Caki2 (cell line): Measurements from ENCODE around the gene CDH4. TPM values are rescaled to one million over a fixed set of nuclear protein-coding genes. Genes with fewer than 3 reads are reported as not detected.

Source experiments
- DNase-seq: peaks from one replicate; pipeline ENCODE4 v3.0.0-alpha.2; 2015; ENCODE audit warnings: low read depth
- in situ Hi-C: cut with HindIII; loops from 2 replicates; pipeline ENCODE4 v1.10.0; 2016; ENCODE audit warnings: low sequenced_read_pairs, low pct_unique_long_range_greater_than_20kb, mixed read lengths
- total RNA-seq: library from RNA; depleted of rRNA; stranded (reverse); fragments of >200 nt; shearing (Covaris generic); gene quantifications from 2 replicates; pipeline ENCODE4 v1.2.3, GENCODE V29; 2014; ENCODE audit warnings: low replicate concordance

CDH4 gene
- total RNA-seq, 1 experiment from 2014 or later: 2.7 TPM

GRCh38 chr20:61341605-61342004 is 89.5 kb downstream of the CDH4 start:
- no peak for DNase-seq

DNA sequence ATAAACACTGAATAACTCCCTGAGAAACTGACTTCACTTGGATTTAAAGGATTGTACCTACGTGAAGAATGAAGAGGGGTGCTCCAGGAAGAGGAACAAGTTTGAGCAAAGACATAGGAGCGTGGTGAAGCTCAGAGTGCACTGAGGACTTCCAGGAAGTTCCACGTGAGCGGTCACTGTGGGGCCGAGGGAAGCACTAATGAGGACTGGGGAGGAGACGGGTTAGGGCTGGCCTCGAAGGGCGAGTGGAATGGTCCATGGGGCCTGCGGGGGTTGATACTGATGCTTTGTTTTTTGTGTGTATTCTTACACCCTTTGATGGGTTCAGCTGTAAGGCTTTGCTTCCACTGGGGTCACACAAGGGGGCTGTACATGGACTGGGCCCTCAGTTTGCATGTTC is 91.9 kb downstream of the CDH4 start:
- DNase-seq: no peak
- in situ Hi-C loops: no loop called here

More at GRCh38 chr20:61341605-61342004, 89.5 kb downstream of the CDH4 start:
- in situ Hi-C loops: no loop called here

- DNase-seq: no peak
- in situ Hi-C loops: no loop called here
Measured at GRCh38 chr20:61345656-61346055, 93.6 kb downstream of the CDH4 start.

GRCh38 chr20:61346996-61347395 is 94.9 kb downstream of the CDH4 start:
- no peak for DNase-seq
- in situ Hi-C loops: no loop called here

DNA sequence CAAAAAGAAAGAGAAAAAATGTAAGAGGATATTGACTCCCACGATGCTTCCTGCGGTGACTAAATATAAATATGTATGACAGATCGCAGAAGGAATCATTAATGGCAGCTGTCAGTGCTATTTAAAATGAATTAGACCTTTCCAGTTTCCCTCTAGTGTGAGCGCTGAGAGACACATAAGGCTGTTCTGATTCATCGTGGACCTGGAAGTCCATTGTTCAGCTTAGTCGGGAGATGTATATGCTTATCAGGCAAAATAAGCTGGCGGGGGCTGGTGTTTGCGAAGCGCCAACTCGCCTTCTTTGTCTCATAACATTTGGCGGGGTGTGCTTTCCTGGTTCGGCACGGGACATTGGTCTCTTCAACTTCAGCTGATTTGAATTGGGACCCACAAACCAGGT is 95.4 kb downstream of the CDH4 start:
- DNase-seq: no peak
- in situ Hi-C loops: no loop called here

DNA sequence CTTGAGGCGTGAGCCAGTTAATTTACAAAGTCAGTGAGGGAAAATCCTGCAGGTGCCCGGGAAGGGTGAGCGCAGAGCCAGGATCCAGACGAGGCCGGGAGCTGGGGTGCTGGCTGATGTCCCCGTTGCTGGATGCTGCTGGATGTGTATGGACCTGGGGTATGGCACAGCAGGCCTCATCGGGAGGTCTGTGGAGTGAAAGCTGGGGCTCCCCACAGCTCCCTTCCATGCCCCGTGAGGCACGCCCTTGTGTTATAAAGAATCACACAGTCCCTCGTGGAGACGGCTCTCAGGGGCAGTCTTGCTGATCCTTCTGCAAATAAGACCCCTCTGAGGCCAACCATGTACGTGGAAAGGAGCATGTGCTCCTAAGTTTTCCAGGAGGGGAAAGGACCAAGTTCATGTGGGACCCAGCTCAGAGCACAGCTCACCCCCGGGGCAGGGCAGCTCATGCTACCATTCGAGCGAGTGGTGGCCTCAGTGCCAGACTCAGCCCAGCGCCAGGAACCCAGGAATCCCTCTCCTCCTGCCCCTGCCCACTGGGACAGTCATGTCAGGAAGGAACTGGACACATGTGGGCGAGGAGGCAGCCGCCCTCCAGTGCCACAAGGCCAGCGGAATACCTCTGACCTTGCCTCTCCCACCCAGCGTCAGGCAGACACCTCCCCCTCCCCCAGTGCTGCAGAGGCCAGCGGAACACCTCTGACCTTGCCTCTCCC is 97.5 kb downstream of the CDH4 start:
- in situ Hi-C loops: no loop called here
- DNase-seq: no peak

DNA sequence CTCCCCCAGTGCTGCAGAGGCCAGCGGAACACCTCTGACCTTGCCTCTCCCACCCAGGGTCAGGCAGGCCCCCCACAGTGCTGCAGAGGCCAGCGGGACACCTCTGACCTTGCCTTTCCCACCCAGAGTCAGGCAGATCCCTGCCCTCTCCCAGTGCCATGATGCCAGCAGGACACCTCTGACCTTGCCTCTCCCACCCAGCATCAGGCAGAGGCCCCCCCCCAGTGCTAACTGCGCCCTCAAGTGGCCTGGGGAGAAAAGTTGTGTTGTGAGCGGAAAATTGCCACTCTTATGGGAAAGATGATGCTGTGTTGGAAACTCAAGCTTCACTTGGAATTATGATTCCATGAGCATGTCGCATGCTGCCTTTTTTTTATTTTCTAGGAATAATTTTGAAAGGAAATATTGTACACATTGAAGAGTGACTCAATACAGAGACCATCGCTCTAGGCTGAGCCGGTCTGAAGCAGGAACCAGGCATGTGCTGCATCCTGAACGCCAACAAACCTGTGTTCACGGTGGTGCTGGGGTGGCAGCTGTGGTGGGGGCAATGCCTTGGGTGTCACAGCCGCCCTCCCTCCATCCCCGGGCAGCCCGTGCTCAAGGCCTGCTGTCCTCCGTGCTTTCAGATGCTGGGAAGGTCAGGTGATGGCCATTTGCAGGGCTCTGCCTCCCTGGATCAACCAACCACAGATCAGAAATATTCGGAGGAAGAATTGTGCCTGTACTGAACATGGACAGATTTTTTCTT is 98.6 kb downstream of the CDH4 start:
- in situ Hi-C loops: no loop called here
- no peak for DNase-seq

DNA sequence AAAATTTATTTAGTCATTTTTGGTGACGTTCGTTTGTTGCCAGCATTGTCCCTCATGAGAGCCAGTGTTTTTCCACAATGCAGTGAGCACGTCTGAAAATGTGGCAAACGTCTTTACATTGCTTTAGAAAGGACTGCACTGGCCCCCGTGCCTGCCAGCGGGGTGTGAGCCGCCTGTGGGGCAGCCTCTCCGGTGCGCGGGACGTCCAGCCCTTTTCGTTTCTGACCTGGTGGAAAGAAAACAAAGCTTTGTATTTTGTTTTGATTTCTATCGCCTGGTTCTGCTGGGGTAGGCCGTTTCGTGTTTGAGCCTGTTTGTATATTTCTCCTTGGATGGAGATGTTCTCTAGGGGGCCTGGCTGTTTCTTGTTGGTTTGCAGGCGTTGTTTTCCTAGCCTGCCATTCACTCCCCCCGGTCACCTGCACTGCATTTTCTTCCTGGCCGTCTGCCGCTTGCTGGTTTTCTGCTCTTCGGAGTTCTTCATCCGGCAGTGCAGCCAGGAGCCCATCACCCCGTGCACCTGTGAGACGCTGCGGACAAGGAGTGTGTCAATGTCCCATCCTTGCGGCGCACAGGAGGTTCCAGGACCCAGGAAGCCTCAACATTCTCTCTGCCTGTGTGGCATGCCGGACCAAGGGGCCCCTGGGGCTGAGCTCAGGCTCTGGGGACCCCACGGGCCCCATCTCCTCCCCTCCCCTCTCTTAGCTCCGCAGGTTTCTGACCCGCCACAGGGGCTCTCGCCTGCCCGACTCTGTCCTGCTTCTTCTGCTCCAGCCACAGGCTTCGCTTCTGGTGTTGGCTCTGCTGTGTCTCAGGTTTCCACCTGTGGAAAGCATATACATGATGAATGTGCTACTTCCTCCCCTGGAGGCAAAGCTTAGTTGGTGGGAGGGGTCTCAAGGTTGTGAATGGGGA is 100.5 kb downstream of the CDH4 start:
- no peak for DNase-seq
- in situ Hi-C loops: no loop called here

DNA sequence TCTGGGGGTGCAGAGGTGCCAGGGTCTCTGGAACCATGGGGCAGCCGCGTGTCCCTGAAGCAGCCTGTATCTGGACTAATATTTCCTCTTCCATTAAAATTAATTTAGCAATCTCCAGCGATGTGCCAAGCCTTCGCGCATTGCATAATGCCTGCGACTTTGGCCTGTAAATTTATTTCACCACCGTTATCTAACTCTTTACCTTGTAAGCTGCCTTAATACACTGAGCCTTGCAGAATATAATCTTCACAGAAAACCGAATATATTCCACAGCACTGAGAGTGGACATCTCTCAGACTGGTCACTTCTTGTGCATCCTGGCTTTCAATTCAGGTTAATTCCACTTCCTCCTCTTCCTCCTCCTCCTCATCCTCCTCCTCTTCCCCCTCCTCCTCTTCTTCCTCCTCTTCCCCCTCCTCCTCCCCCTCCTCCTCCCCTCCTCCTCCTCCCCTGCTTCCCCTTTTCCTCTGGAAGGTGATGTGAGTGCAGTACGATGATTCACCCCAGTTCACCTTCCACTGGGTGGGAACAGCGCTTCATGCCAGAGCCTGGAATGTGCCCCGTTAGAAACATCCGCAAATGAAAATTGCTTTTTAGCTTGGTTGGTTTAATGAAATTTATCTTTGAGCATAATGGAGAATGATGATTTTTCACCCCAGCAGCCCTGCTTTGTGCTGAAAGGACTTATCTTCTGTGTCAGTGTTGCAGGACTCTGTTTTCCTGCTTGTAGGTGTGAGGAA is 101.4 kb downstream of the CDH4 start:
- in situ Hi-C loops: no loop called here
- DNase-seq: no peak

- in situ Hi-C loops: no loop called here
- DNase-seq: no peak
Measured at GRCh38 chr20:61354001-61354390, 101.9 kb downstream of the CDH4 start.

DNA sequence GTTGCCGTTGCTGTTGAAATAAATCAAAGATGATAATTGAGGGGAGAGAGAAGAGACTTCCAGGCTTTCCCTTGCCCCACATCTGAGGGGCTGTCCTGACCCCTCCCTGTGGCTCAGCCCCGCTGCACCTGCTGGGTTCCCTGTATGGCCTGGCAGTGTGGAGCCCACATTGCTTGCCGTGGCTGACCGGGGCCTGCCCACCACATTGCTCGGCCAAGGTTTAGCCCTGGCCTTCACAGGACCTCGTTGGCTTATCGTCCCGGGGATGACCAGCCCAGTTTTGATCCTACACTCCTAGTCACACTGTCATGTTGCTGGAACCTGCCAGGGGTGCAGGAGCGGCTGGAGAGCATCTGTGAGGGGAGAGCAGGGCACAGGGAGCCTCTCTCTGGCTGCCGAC is 102.4 kb downstream of the CDH4 start:
- in situ Hi-C loops: no loop called here
- no peak for DNase-seq

- DNase-seq: no peak
- in situ Hi-C loops: no loop called here
Measured at GRCh38 chr20:61354901-61355495, 102.9 kb downstream of the CDH4 start.

DNA sequence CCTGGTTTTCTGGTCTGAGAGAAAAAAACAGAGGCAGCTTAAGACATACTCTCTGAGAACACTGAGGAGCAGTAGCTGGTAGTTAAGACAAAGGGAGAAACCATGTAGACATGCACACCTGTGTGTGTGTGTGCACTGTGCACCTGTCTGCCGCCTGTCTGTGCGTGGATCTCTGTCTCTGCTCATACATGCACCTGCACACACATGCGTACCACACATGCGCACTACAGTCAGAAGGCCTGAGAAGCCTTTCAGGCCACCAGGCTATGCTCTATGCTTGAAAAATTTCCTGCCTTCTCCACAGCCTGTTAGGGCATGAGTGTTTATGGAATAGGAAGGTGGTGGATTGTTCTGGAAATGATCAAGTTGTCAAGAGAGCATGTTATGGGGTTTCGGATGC is 103.5 kb downstream of the CDH4 start:
- no peak for DNase-seq
- in situ Hi-C loops: no loop called here

DNA sequence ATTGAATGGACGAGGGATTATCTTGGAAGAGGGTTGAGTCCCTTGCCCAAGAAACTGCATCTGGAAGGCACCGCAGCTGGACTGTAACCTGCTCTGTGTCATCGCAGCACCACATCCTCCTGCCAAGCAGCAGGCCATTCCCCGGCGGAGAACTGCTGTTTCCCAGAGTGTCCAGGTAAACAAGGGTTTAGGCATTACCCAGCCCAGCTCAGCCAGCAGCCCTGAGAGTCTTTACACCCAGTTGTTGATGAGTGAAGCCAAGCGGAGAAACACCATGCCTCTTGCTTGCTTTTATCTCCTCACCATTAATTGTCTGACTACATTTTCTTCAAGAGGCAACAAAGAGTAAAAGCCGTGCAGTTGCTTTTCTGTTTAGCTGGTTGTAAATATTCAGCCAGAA is 104.1 kb downstream of the CDH4 start:
- in situ Hi-C loops: no loop called here
- no peak for DNase-seq

DNA sequence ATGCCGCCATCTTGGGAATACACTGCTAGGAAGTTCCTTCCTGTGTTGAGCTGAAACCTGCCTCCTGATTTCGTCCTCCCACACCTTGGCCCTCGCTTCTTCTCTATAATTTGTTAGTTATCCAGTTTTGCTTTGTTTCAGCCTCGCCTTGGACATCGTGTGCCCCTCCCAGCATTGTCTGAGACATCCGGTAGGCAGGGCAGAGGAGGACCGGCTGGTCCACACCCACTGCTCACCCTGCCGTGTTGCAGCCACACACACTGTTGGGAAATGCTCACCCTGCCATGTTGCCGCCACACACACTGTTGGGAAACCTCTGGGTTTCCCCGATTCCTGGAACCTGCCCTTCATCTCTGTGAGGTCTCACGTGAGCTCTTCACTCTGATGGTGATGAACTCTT is 105.1 kb downstream of the CDH4 start:
- DNase-seq: no peak
- in situ Hi-C loops: no loop called here

DNA sequence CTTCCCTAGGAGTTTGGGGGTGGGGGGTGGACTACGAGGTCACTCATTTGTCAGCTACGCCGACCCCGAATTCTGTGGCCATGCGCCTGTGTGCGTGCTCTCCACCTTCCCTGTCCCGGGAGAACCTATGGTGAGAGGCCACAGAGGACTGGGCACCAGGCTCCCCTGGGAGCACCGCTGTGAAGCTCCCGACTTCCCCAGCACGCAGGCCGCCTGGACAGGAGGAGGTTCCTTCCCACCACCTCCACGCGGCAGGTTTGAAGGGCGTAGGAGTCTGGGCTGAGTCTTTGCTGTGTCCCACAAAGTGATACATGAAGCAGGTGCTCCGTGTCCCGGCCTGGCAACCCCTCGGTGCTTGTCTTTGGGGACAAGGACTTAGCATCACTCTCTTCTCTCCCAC is 107.2 kb downstream of the CDH4 start:
- in situ Hi-C loops: no loop called here
- DNase-seq: no peak

DNA sequence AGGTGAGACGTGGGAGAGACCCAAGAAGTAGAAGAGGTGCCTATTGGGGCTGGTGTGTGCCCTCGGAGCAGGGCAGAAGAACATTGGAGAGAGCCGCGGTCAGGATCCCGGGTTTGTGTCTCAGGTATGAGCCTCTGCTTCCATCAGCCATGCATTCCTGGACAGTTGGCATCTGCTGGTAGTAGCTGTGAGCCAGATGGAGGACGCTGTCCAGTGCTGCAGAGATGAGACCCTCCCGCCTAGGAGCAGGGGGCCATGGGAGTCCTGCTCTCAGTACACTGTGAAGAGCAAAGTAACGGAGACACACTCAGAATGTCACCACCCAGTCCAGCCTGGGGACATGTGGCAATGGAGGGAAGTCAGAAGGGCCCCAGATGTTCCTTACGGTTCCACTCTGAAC is 108.2 kb downstream of the CDH4 start:
- no peak for DNase-seq
- in situ Hi-C loops: no loop called here

- no peak for DNase-seq
- in situ Hi-C loops: no loop called here
Measured at GRCh38 chr20:61360940-61361339, 108.9 kb downstream of the CDH4 start.
